Upper lobe of left lung (tissue), 6 donors: ENCODE data around the gene ARPC1B. TPM values are rescaled to one million over a fixed set of nuclear protein-coding genes. Genes with fewer than 3 reads are reported as not detected.

Experiments
- ATAC-seq, 2 donors: fragments of 200-7000 bp; cut with Tn5 transposase; one replicate each; pipeline ENCODE4 v1.9.1; 2022; ENCODE audit warnings: mild to moderate bottlenecking in 2 of 2, moderate library complexity in 2 of 2; ENCODE audit not compliant: low FRiP score in 2 of 2
- DNase-seq, 2 donors: peaks; one replicate each; pipeline ENCODE4 v3.0.0-alpha.2; 2019 to 2020
- H3K27ac ChIP-seq, 4 donors: fragments of 200-600 bp; sonication (generic); one replicate each; pipeline ENCODE4 v1.5.1; 2016 to 2019
- H3K27me3 ChIP-seq, 4 donors: fragments of 200-600 bp; sonication (generic); one replicate each; pipeline ENCODE4 v1.5.1; 2017 to 2019
- H3K36me3 ChIP-seq, 4 donors: fragments of 200-600 bp; sonication (generic); one replicate each; pipeline ENCODE4 v1.5.1; 2016 to 2019
- H3K4me1 ChIP-seq, 4 donors: fragments of 200-600 bp; sonication (generic); one replicate each; pipeline ENCODE4 v1.5.1; 2018 to 2019
- H3K4me3 ChIP-seq, 4 donors: fragments of 200-600 bp; sonication (generic); one replicate each; pipeline ENCODE4 v1.5.1; 2017 to 2019; ENCODE audit warnings: mild to moderate bottlenecking in 2 of 4, moderate library complexity in 1 of 4
- H3K9me3 ChIP-seq, 4 donors: fragments of 200-600 bp; sonication (generic); one replicate each; pipeline ENCODE4 v1.5.1; 2018 to 2019
- EP300 ChIP-seq, 4 donors: sonication (generic); formaldehyde crosslinking; IDR thresholded peaks; one replicate each; pipeline ENCODE4 v1.5.1; 2017; ENCODE audit warnings: antibody characterized with exemption in 4 of 4, control low read depth in 2 of 4
- POLR2A ChIP-seq, 4 donors: fragments of 450-650 bp; IDR thresholded peaks; one replicate each; pipeline ENCODE4 v1.5.1; 2016 to 2017; ENCODE audit warnings: antibody characterized with exemption in 4 of 4, mild to moderate bottlenecking in 2 of 4
- POLR2AphosphoS5 ChIP-seq, 2 donors: sonication (generic); formaldehyde crosslinking; IDR thresholded peaks; one replicate each; pipeline ENCODE4 v1.5.1; 2017; ENCODE audit warnings: antibody characterized with exemption in 2 of 2
- WGBS, 2 donors: methylation state at CpG; one replicate each; pipeline ENCODE4 v1.1.5; 2017 to 2018; 5-methylcytosine and 5-hydroxymethylcytosine counted together
- total RNA-seq, 6 donors: library from RNA; depleted of rRNA in 4 of 6; stranded (reverse); fragments of >200 nt in 4 of 6; gene quantifications; one replicate each; pipeline versions ENCODE4 v1.1.0 to v1.2.1, GENCODE V29; 2016 to 2021
- TF ChIP-seq, protein P1 (sequence below), 6 experiments: fragments of 450-650 bp in 4 of 6; fragments of 200-600 bp in 2 of 6; sonication (generic) in 2 of 6; IDR thresholded peaks; one replicate each; pipeline ENCODE4 v1.5.1; 2016 to 2019; ENCODE audit warnings: antibody characterized with exemption in 6 of 6
- donor health status: DM: no; HTN: no; CAD: no; lungs with moderate emphysema.
- donor health status: DM: no; HTN: yes; CAD: no; lungs with severe emphysema.

The ARPC1B gene
- total RNA-seq, 6 donors from 2014 or later, result 186 to 387 (median 304) TPM

DNA sequence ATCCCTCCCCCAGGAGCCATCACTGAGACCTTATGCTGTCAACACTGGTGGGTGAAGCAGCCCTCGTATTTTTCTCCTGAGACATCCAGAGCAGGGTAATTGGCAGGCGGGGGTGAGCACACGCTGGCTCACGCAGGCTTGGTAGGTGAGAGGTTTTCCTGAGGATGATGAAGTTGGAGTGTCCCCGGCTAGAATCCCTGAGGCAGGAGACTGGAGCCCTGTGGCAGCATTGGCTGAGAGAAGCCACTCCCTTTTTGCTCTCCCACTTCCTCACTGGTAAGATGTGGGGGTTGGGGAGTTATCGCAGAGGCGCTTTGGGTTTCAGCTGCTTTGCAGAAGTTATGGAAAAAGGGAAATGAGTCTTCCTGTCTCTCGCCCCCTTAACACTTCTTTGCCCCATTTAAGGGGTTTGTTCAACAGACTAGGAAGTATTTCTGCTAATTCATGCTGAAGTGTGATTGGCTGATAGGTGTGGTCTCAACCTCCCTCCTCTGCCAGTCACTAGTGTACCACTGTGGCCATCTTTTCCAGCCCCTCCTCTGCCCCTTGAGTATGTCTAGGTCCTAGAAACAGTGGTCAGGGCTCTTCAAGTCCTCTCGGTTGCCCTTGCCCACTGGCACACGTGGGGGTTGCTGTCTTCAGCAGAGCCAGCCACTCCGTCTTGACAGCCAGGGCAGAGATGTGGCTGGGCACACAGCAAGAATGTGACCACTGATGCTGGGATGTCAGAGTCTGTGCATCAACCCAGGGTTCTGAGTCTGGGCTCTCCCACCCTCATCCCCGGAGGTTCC is 5.7 kb downstream of the ARPC1B start:
- 37 to 38% methylated on average over 12 of the region's 12 CpGs for WGBS, 2 donors
- H3K27me3 ChIP-seq, result no peaks in the 10 kb centered on the region
- H3K36me3 ChIP-seq, result peaks cover 0 to 36% (median 17%) of the 10 kb centered on the region in 4 donors
- no peaks in the 10 kb centered on the region for H3K9me3 ChIP-seq
- H3K27ac ChIP-seq, result peak overlapping the region; percentile 83 to 96 (median 93)
- peak in 2 of 4 donors; percentile 32 to 44 for TF ChIP-seq POLR2A (IDR thresholded peaks at IDR 0.05)
- no peak for TF ChIP-seq EP300 (IDR thresholded peaks at IDR 0.05)
- peak in 1 of 2 donors; percentile 32 for TF ChIP-seq POLR2AphosphoS5 (IDR thresholded peaks at IDR 0.05)
- TF ChIP-seq, protein P1, sequence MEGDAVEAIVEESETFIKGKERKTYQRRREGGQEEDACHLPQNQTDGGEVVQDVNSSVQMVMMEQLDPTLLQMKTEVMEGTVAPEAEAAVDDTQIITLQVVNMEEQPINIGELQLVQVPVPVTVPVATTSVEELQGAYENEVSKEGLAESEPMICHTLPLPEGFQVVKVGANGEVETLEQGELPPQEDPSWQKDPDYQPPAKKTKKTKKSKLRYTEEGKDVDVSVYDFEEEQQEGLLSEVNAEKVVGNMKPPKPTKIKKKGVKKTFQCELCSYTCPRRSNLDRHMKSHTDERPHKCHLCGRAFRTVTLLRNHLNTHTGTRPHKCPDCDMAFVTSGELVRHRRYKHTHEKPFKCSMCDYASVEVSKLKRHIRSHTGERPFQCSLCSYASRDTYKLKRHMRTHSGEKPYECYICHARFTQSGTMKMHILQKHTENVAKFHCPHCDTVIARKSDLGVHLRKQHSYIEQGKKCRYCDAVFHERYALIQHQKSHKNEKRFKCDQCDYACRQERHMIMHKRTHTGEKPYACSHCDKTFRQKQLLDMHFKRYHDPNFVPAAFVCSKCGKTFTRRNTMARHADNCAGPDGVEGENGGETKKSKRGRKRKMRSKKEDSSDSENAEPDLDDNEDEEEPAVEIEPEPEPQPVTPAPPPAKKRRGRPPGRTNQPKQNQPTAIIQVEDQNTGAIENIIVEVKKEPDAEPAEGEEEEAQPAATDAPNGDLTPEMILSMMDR (IDR thresholded peaks at IDR 0.05), result no peak
- peak overlapping the region in 3 of 4 donors; percentile 11 to 31 (median 12) for H3K4me3 ChIP-seq
- ATAC-seq (peak; percentile 38 to 73), DNase-seq (peak in 1 of 2 donors; percentile 81)
- H3K4me1 ChIP-seq, result peaks cover 50 to 72% (median 55%) of the 10 kb centered on the region in 4 donors

- DNase-seq (peak in 1 of 2 donors; percentile 63), ATAC-seq (peak; percentile 1 to 52)
- no peaks in the 10 kb centered on the region for H3K9me3 ChIP-seq
- H3K36me3 ChIP-seq, result peaks cover 0 to 45% (median 24%) of the 10 kb centered on the region in 4 donors
- no peaks in the 10 kb centered on the region for H3K27me3 ChIP-seq
- H3K4me3 ChIP-seq, result peak overlapping the region in 3 of 4 donors; percentile 2 to 31 (median 12)
- H3K4me1 ChIP-seq, result peaks cover 43 to 65% (median 50%) of the 10 kb centered on the region in 4 donors
- peak overlapping the region; percentile 83 to 96 (median 93) for H3K27ac ChIP-seq
- 55 to 59% methylated on average over 9 to 16 of the region's 16 CpGs for WGBS, 2 donors
- TF ChIP-seq POLR2AphosphoS5 (IDR thresholded peaks at IDR 0.05) (peak in 1 of 2 donors; percentile 2), POLR2A (IDR thresholded peaks at IDR 0.05) (no peak)
Observed at GRCh38 chr7:99380823-99381663, 6.5 kb downstream of the ARPC1B start.

GRCh38 chr7:99381664-99382075 is 7.1 kb downstream of the ARPC1B start:
- peaks cover 5 to 51% (median 30%) of the 10 kb centered on the region in 4 donors for H3K36me3 ChIP-seq
- TF ChIP-seq EP300 (IDR thresholded peaks at IDR 0.05) (no peak), POLR2AphosphoS5 (IDR thresholded peaks at IDR 0.05) (no peak), POLR2A (IDR thresholded peaks at IDR 0.05) (no peak)
- TF ChIP-seq, protein P1 (IDR thresholded peaks at IDR 0.05), result no peak
- ATAC-seq (no peak), DNase-seq (no peak)
- H3K4me1 ChIP-seq, result peaks cover 37 to 59% (median 44%) of the 10 kb centered on the region in 4 donors
- 74 to 78% methylated on average over 3 to 7 of the region's 7 CpGs for WGBS, 2 donors
- H3K27me3 ChIP-seq, result no peaks in the 10 kb centered on the region
- H3K4me3 ChIP-seq, result no peak overlapping the region
- H3K27ac ChIP-seq, result peak overlapping the region in 3 of 4 donors; percentile 31 to 92 (median 64)
- H3K9me3 ChIP-seq, result no peaks in the 10 kb centered on the region

DNA sequence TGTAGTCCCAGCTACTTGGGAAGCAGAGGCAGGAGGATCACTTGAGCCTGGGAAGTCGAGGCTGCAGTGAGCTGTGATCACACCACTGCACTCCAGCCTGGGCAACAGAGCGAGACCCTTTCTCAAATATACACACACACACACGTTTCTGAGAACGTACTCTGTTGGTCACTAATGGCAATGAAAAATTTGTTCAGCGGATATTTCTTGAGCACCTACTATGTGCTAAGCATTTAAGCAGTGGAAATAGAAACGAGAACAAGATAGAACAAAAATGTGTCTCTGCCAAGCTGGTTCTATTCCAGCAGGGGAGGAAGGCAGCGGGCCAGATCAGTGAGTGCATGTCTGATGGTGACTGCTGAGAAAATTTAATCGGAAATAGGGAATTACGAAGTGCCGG is 8.7 kb downstream of the ARPC1B start:
- Histone ChIP-seq H3K9me3 (no peaks in the 10 kb centered on the region), H3K27me3 (no peaks in the 10 kb centered on the region), H3K36me3 (peaks cover 9 to 51% (median 31%) of the 10 kb centered on the region in 4 donors), H3K27ac (no peak overlapping the region), H3K4me3 (no peak overlapping the region), H3K4me1 (peaks cover 36 to 45% (median 40%) of the 10 kb centered on the region in 4 donors)
- no peak for DNase-seq
- TF ChIP-seq POLR2AphosphoS5 (IDR thresholded peaks at IDR 0.05) (no peak), EP300 (IDR thresholded peaks at IDR 0.05) (no peak), POLR2A (IDR thresholded peaks at IDR 0.05) (no peak)
- TF ChIP-seq, protein P1 (IDR thresholded peaks at IDR 0.05), result no peak
- no peak for ATAC-seq
- whole genome bisulfite sequencing, 2 donors, result 92 to 93% methylated on average over 10 of the region's 10 CpGs
